Measurements from ENCODE around the gene RGS7.

DNA sequence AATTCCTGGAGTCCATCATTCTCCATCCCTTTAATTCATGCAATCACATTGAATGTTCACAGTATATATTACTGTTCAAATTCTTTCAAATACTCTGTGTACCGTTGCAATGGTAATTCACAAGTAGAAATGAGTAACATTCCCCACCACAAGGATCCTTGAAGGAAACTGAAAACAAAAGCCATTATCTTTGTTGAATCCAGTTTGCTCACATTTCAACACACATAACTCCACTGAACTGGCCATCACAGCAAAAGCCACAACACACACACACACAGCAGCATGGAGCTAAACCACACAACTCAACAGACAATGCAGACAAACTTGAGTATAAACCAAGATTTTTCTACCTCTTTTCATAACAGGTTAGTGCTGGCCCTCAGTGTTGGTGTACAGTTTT lies 556.7 kb downstream of the RGS7 start:
- TF ChIP-seq POLR2AphosphoS5 (IDR thresholded peaks at IDR 0.05; ENCODE audit: insufficient read depth in 1 of 2, low read depth in 1 of 2) (no peak), POLR2A (IDR thresholded peaks at IDR 0.05) (no peak)
- TF ChIP-seq, protein P1, sequence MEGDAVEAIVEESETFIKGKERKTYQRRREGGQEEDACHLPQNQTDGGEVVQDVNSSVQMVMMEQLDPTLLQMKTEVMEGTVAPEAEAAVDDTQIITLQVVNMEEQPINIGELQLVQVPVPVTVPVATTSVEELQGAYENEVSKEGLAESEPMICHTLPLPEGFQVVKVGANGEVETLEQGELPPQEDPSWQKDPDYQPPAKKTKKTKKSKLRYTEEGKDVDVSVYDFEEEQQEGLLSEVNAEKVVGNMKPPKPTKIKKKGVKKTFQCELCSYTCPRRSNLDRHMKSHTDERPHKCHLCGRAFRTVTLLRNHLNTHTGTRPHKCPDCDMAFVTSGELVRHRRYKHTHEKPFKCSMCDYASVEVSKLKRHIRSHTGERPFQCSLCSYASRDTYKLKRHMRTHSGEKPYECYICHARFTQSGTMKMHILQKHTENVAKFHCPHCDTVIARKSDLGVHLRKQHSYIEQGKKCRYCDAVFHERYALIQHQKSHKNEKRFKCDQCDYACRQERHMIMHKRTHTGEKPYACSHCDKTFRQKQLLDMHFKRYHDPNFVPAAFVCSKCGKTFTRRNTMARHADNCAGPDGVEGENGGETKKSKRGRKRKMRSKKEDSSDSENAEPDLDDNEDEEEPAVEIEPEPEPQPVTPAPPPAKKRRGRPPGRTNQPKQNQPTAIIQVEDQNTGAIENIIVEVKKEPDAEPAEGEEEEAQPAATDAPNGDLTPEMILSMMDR (IDR thresholded peaks at IDR 0.05), result no peak

All from vagina (tissue), 2 donors.